ENCODE measurements around the gene ATXN3.

ATXN3 gene

DNA sequence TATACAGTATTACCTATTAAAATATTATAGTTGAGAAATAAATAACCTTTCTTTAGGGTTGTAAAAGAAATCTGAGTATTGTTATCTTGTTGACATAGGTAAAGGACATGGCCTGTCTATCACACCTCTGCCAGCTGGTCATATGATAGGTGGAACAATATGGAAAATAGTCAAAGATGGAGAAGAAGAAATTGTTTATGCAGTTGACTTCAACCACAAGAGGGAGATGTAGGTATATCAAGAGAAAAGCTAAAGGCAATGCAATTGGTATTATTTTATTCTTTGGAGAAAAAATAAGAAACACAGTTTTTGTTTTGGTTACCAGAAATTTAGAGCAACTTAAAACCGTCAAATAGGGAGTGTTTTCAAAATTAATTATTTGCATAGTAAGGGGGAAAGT lies 28.9 kb upstream of the ATXN3 start:
- no peak for DNase-seq (ENCODE audit: extremely low read depth, low read depth)
- TF ChIP-seq, protein P1, sequence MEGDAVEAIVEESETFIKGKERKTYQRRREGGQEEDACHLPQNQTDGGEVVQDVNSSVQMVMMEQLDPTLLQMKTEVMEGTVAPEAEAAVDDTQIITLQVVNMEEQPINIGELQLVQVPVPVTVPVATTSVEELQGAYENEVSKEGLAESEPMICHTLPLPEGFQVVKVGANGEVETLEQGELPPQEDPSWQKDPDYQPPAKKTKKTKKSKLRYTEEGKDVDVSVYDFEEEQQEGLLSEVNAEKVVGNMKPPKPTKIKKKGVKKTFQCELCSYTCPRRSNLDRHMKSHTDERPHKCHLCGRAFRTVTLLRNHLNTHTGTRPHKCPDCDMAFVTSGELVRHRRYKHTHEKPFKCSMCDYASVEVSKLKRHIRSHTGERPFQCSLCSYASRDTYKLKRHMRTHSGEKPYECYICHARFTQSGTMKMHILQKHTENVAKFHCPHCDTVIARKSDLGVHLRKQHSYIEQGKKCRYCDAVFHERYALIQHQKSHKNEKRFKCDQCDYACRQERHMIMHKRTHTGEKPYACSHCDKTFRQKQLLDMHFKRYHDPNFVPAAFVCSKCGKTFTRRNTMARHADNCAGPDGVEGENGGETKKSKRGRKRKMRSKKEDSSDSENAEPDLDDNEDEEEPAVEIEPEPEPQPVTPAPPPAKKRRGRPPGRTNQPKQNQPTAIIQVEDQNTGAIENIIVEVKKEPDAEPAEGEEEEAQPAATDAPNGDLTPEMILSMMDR (IDR thresholded peaks at IDR 0.05; ENCODE audit: low read depth, low read length, missing control alignments), result peak; percentile 29
- H3K4me3 ChIP-seq (replicated peaks; ENCODE audit: low read depth, low read length), result no peak overlapping the region

DNA sequence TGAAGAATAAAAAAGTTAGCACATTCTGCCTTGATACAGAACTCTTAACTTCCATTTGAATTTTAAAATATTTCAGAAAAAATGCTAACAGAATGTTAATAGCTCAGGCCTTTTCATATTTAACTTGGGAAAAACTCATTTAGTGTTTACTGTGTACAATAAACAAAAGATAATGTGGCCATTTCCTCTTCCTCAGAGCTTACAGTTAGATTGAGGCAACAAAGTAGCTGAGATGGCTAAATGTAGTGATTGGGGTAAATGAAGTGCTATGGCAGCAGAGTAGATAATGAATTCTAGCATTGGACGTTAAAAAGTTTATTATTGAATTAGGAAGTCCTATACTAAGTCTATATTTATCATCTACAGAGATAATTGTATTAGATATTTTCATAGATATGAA lies 28.1 kb upstream of the ATXN3 start:
- DNase-seq (ENCODE audit: extremely low read depth, low read depth), result no peak
- H3K4me3 ChIP-seq (replicated peaks; ENCODE audit: low read depth, low read length), result no peak overlapping the region
- TF ChIP-seq, protein P1 (IDR thresholded peaks at IDR 0.05; ENCODE audit: low read depth, low read length, missing control alignments), result no peak

GRCh38 chr14:92122761-92123160 lies 16.4 kb upstream of the ATXN3 start:
- no peak for DNase-seq (ENCODE audit: extremely low read depth, low read depth)
- TF ChIP-seq, protein P1 (IDR thresholded peaks at IDR 0.05; ENCODE audit: low read depth, low read length, missing control alignments), result no peak
- peak overlapping the region; percentile 99 for H3K4me3 ChIP-seq (replicated peaks; ENCODE audit: low read depth, low read length)

DNA sequence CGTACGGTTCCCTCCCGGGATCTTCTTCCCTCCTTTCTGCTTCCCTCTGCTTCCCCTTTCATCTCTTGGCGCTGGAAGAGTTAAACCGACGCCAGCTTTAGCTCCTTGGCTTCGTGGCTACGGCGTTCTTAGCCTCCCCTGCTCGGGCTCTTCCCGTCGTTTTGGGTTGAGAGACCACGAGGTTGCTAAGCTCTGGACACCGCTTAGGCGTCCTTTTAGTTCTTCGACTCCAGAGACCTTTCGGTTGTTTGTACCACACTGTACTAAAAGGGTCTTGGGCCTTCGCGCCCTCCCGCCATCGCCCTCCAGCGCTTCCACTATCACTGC lies 15.9 kb upstream of the ATXN3 start:
- peak overlapping the region; percentile 99 for H3K4me3 ChIP-seq (replicated peaks; ENCODE audit: low read depth, low read length)
- TF ChIP-seq, protein P1 (IDR thresholded peaks at IDR 0.05; ENCODE audit: low read depth, low read length, missing control alignments), result no peak
- no peak for DNase-seq (ENCODE audit: extremely low read depth, low read depth)

- TF ChIP-seq, protein P1 (IDR thresholded peaks at IDR 0.05; ENCODE audit: low read depth, low read length, missing control alignments), result no peak
- peak within 1 kb of the TSS; percentile 99 for H3K4me3 ChIP-seq (replicated peaks; ENCODE audit: low read depth, low read length)
- no peak for DNase-seq (ENCODE audit: extremely low read depth, low read depth)
Observed at GRCh38 chr14:92121670-92122350, 15.4 kb upstream of the ATXN3 start, which contains the start of the genes CPSF2 and NDUFB1. CPSF2 (plus strand) TSS chr14:92121969; CDS start chr14:92130985, 9,016 bp downstream. NDUFB1 (minus strand) TSS chr14:92121706; CDS start chr14:92117637, 4,069 bp downstream.

DNA sequence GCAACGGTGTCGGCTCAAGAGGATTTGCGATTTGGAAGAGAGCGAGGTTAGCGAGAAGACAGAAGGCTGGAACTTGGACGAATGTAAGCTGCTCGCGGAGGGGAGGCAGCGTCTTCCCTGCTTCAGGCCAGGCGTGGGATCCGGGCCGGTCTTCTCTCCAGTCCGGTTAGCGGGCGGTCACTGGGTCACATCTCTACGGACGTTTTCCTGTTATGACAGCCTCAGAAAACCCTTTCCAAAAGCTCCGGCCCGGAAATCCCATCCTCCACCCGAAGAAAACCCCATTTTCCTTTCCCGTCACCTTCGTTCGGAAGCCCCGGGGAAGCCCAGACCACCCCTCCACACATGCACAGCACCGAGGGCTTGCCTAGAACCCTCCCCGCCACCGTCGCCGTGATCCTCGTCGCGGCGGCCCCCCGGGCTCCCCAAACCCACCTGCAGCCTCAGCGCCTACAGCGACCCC lies 14.9 kb upstream of the ATXN3 start:
- no peak for DNase-seq (ENCODE audit: extremely low read depth, low read depth)
- peak overlapping the region; percentile 99 for H3K4me3 ChIP-seq (replicated peaks; ENCODE audit: low read depth, low read length)
- TF ChIP-seq, protein P1 (IDR thresholded peaks at IDR 0.05; ENCODE audit: low read depth, low read length, missing control alignments), result no peak

Data from HFF-Myc (cell line).